ENCODE results near the gene TENM4.
A peak's percentile ranks its signal among the peaks of the same experiment; 100 is the strongest.

The TENM4 gene

DNA sequence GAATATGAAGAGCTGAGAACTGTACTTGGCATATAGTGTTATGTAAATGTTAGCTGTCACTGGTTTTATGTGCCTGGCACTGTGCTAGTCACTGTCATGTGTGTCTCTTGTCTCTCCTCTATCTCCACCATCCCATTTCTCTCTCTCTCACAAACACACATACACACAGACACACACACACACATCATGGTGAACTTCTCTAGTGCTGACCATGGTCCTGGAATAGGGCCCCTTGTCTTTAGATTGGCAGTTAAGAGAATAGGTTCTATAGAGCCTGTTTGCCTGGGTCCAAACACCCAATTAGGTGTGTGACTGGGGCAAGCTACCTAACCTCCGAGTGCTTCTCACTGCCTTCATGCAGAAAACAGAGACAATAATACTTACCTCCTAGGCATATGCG, 756.5 kb downstream of the TENM4 start:
- H2BK120ac ChIP-seq (ENCODE audit: low read depth, low read length), result no peak overlapping the region
- H4K91ac ChIP-seq (ENCODE audit: low read depth, low read length, poor library complexity), result no peak overlapping the region
- H3K4me1 ChIP-seq (ENCODE audit: control insufficient read depth in 2 of 2, insufficient read depth in 1 of 2, low read depth in 1 of 2, low read length in 2 of 2), result peaks cover under 1 to 6% of the 10 kb centered on the region in 2 donors
- no peak overlapping the region for H3K18ac ChIP-seq (ENCODE audit: low read length)
- H2AFZ ChIP-seq (ENCODE audit: low read length), result no peak overlapping the region
- no peak overlapping the region for H2BK15ac ChIP-seq (ENCODE audit: low read length)
- no peak overlapping the region for H2BK12ac ChIP-seq (ENCODE audit: low read length)
- no peak overlapping the region for H3K14ac ChIP-seq (ENCODE audit: low read length)
- DNase-seq (ENCODE audit: low spot score), result no peak
- no peaks in the 10 kb centered on the region for H3K9me3 ChIP-seq (replicated peaks in 1 of 2; ENCODE audit: control insufficient read depth in 2 of 2, insufficient read depth in 1 of 2, low read depth in 1 of 2, low read length in 2 of 2)
- H3K4me2 ChIP-seq (ENCODE audit: insufficient read depth, low read length, poor library complexity, severe bottlenecking), result no peak overlapping the region
- H3K4me3 ChIP-seq (ENCODE audit: low read length in 2 of 2), result no peak overlapping the region
- no peak overlapping the region for H3K23ac ChIP-seq (ENCODE audit: low read depth, low read length, poor library complexity)
- no CpG with 5 or more reads among the region's 2 CpGs for WGBS, 2 donors (ENCODE audit: extremely low coverage in 2 of 2, insufficient read length in 2 of 2, insufficient replicate concordance in 1 of 2)
- no peaks in the 10 kb centered on the region for H3K79me1 ChIP-seq (ENCODE audit: low read depth, low read length)
- no peak overlapping the region for H3K9ac ChIP-seq (ENCODE audit: low read depth, low read length, poor library complexity)
- H4K8ac ChIP-seq (ENCODE audit: low read depth, low read length), result no peak overlapping the region
- H3K36me3 ChIP-seq (replicated peaks in 1 of 2; ENCODE audit: control insufficient read depth in 2 of 2, insufficient read depth in 2 of 2, low read length in 2 of 2), result no peaks in the 10 kb centered on the region
- H2AK5ac ChIP-seq (ENCODE audit: low read depth, low read length), result no peak overlapping the region
- no peak overlapping the region for H3K27ac ChIP-seq (replicated peaks; ENCODE audit: low read length)
- H3K4ac ChIP-seq (ENCODE audit: low read length), result no peak overlapping the region
- H2BK5ac ChIP-seq (ENCODE audit: low read length), result no peak overlapping the region
- no peaks in the 10 kb centered on the region for H3K27me3 ChIP-seq (ENCODE audit: control insufficient read depth in 3 of 3, insufficient read depth in 3 of 3, low read depth in 1 of 3, low read length in 3 of 3)

DNA sequence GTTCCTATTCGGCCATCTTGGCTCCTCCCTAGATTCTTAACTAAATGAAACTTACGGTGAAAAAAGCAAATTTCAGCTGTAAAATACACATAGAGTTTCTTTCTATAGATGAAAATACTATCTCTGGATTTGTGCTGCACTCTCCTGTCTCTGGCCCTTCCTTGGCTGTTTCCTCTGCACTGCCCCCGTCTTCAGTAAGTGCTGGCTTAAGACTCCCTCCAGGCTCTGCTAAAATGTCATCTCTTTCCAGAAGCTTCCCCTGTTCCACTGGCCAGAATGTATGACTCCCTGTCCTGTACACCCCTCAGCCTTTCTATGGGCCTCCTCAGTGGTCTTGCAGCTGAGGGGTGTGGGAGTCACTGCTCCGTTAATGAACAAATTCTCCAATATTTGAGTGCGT, 757.1 kb downstream of the TENM4 start:
- no peak overlapping the region for H4K8ac ChIP-seq (ENCODE audit: low read depth, low read length)
- H3K4me2 ChIP-seq (ENCODE audit: insufficient read depth, low read length, poor library complexity, severe bottlenecking), result no peak overlapping the region
- no peak overlapping the region for H2BK12ac ChIP-seq (ENCODE audit: low read length)
- H3K9me3 ChIP-seq (replicated peaks in 1 of 2; ENCODE audit: control insufficient read depth in 2 of 2, insufficient read depth in 1 of 2, low read depth in 1 of 2, low read length in 2 of 2), result no peaks in the 10 kb centered on the region
- DNase-seq (ENCODE audit: low spot score), result no peak
- H3K14ac ChIP-seq (ENCODE audit: low read length), result no peak overlapping the region
- no peaks in the 10 kb centered on the region for H3K36me3 ChIP-seq (replicated peaks in 1 of 2; ENCODE audit: control insufficient read depth in 2 of 2, insufficient read depth in 2 of 2, low read length in 2 of 2)
- H3K27me3 ChIP-seq (ENCODE audit: control insufficient read depth in 3 of 3, insufficient read depth in 3 of 3, low read depth in 1 of 3, low read length in 3 of 3), result no peaks in the 10 kb centered on the region
- H3K9ac ChIP-seq (ENCODE audit: low read depth, low read length, poor library complexity), result no peak overlapping the region
- no peak overlapping the region for H3K4ac ChIP-seq (ENCODE audit: low read length)
- no peaks in the 10 kb centered on the region for H3K79me1 ChIP-seq (ENCODE audit: low read depth, low read length)
- no peak overlapping the region for H3K27ac ChIP-seq (replicated peaks; ENCODE audit: low read length)
- no peak overlapping the region for H3K4me3 ChIP-seq (ENCODE audit: low read length in 2 of 2)
- WGBS, 2 donors (ENCODE audit: extremely low coverage in 2 of 2, insufficient read length in 2 of 2, insufficient replicate concordance in 1 of 2), result no CpG with 5 or more reads among the region's 5 CpGs
- H3K23ac ChIP-seq (ENCODE audit: low read depth, low read length, poor library complexity), result no peak overlapping the region
- H2BK15ac ChIP-seq (ENCODE audit: low read length), result no peak overlapping the region
- peaks cover 0 to 5% of the 10 kb centered on the region in 2 donors for H3K4me1 ChIP-seq (ENCODE audit: control insufficient read depth in 2 of 2, insufficient read depth in 1 of 2, low read depth in 1 of 2, low read length in 2 of 2)
- H3K18ac ChIP-seq (ENCODE audit: low read length), result no peak overlapping the region
- no peak overlapping the region for H2AFZ ChIP-seq (ENCODE audit: low read length)
- no peak overlapping the region for H2BK120ac ChIP-seq (ENCODE audit: low read depth, low read length)
- H2BK5ac ChIP-seq (ENCODE audit: low read length), result no peak overlapping the region
- H4K91ac ChIP-seq (ENCODE audit: low read depth, low read length, poor library complexity), result no peak overlapping the region
- no peak overlapping the region for H2AK5ac ChIP-seq (ENCODE audit: low read depth, low read length)

DNA sequence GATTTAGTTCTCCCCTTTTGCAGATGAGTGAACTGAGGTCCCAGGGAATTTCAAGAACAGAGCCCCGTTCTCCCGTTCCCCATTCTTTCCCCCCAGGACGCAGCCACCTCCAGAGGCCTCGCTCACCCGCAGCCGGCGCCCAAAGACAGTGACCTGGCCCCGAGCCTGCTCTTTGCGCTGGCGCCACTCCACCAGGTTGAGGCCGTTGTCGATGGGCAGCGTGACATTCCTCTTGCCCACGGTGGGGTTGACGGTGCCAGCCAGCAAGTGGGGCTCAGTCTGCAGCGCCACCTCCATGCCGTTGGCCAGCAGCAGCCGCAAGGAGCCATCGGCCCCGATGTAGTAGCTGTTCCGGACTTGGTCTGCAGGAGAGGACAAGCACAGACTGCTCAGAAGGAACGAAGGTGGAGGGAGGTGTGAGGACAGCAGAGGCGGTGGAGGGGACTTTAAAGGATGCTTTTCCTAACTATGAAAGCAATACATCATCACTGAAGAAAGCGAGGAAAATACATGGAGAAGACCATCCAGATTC, 764.7 kb downstream of the TENM4 start:
- WGBS, 2 donors (ENCODE audit: extremely low coverage in 2 of 2, insufficient read length in 2 of 2, insufficient replicate concordance in 1 of 2), result no CpG with 5 or more reads among the region's 24 CpGs

DNA sequence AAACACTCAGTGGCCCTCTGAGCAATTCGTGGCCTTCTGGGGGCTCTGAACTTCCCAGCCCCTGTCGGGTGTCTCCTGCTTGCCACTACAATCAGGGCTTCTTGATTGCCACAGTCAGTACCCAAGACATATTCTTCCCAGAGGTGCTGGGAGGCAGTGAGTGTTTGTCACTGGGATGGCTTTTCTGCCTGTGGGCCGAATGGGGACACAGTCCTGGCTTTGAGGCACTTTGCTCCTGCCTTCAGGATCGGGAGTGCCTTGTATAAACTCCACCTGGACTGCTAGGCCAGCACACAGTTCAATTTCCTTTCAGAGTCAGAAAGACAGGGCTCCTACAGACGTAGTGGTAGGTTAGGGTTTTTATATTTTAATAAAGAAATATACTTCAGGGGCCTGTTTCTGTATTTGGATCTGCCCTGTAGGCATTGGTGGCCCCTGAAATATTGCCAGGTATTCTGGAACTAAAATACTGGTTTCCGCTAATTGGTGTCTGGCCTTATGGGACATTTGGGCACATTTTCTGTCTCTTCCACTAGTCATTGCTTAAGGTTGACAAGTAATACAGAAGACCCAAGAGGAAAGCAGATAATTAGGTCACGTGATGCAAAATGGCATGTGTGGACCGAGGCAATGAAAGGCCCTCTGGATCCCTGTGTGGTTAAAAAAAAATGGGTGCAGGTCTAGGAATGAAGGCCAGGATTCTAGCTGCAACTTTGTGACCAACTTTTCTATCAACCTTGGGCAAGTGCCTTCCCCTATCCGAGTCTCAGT, 767.8 kb downstream of the TENM4 start:
- Histone ChIP-seq H3K4me3 (ENCODE audit: low read length in 2 of 2) (no peak overlapping the region), H2AK5ac (ENCODE audit: low read depth, low read length) (no peak overlapping the region), H3K18ac (ENCODE audit: low read length) (no peak overlapping the region), H3K4ac (ENCODE audit: low read length) (no peak overlapping the region), H3K9me3 (replicated peaks in 1 of 2; ENCODE audit: control insufficient read depth in 2 of 2, insufficient read depth in 1 of 2, low read depth in 1 of 2, low read length in 2 of 2) (peaks cover 2 to 5% of the 10 kb centered on the region in 2 donors), H4K91ac (ENCODE audit: low read depth, low read length, poor library complexity) (no peak overlapping the region), H4K8ac (ENCODE audit: low read depth, low read length) (no peak overlapping the region), H3K4me1 (ENCODE audit: control insufficient read depth in 2 of 2, insufficient read depth in 1 of 2, low read depth in 1 of 2, low read length in 2 of 2) (peaks cover 0 to 2% of the 10 kb centered on the region in 2 donors), H3K79me1 (ENCODE audit: low read depth, low read length) (no peaks in the 10 kb centered on the region), H3K14ac (ENCODE audit: low read length) (no peak overlapping the region), H2BK5ac (ENCODE audit: low read length) (no peak overlapping the region), H3K27ac (replicated peaks; ENCODE audit: low read length) (no peak overlapping the region), H2BK120ac (ENCODE audit: low read depth, low read length) (no peak overlapping the region), H3K23ac (ENCODE audit: low read depth, low read length, poor library complexity) (no peak overlapping the region), H2AFZ (ENCODE audit: low read length) (no peak overlapping the region), H2BK12ac (ENCODE audit: low read length) (no peak overlapping the region), H3K9ac (ENCODE audit: low read depth, low read length, poor library complexity) (no peak overlapping the region), H3K36me3 (replicated peaks in 1 of 2; ENCODE audit: control insufficient read depth in 2 of 2, insufficient read depth in 2 of 2, low read length in 2 of 2) (peaks cover 10 to 29% of the 10 kb centered on the region in 2 donors), H3K4me2 (ENCODE audit: insufficient read depth, low read length, poor library complexity, severe bottlenecking) (no peak overlapping the region), H3K27me3 (ENCODE audit: control insufficient read depth in 3 of 3, insufficient read depth in 3 of 3, low read depth in 1 of 3, low read length in 3 of 3) (no peaks in the 10 kb centered on the region), H2BK15ac (ENCODE audit: low read length) (no peak overlapping the region)
- no peak for DNase-seq (ENCODE audit: low spot score)
- no CpG with 5 or more reads among the region's 9 CpGs for WGBS, 2 donors (ENCODE audit: extremely low coverage in 2 of 2, insufficient read length in 2 of 2, insufficient replicate concordance in 1 of 2)

More for the DNA sequence above, 764.7 kb downstream of the TENM4 start:
- no peak for DNase-seq (ENCODE audit: low spot score)
- Histone ChIP-seq H3K9me3 (replicated peaks in 1 of 2; ENCODE audit: control insufficient read depth in 2 of 2, insufficient read depth in 1 of 2, low read depth in 1 of 2, low read length in 2 of 2) (peaks cover 0 to 2% of the 10 kb centered on the region in 2 donors), H3K4me2 (ENCODE audit: insufficient read depth, low read length, poor library complexity, severe bottlenecking) (no peak overlapping the region), H2BK15ac (ENCODE audit: low read length) (no peak overlapping the region), H2BK120ac (ENCODE audit: low read depth, low read length) (no peak overlapping the region), H4K91ac (ENCODE audit: low read depth, low read length, poor library complexity) (no peak overlapping the region), H3K27ac (replicated peaks; ENCODE audit: low read length) (no peak overlapping the region), H3K9ac (ENCODE audit: low read depth, low read length, poor library complexity) (peak overlapping the region; percentile 60), H3K79me1 (ENCODE audit: low read depth, low read length) (no peaks in the 10 kb centered on the region), H2AK5ac (ENCODE audit: low read depth, low read length) (peak overlapping the region; percentile 92), H3K4me3 (ENCODE audit: low read length in 2 of 2) (peak overlapping the region in 1 of 2 donors; percentile 62), H2BK12ac (ENCODE audit: low read length) (peak overlapping the region; percentile 94), H3K18ac (ENCODE audit: low read length) (peak overlapping the region; percentile 83), H3K4me1 (ENCODE audit: control insufficient read depth in 2 of 2, insufficient read depth in 1 of 2, low read depth in 1 of 2, low read length in 2 of 2) (peaks cover 0 to 2% of the 10 kb centered on the region in 2 donors), H3K4ac (ENCODE audit: low read length) (peak overlapping the region; percentile 95), H3K36me3 (replicated peaks in 1 of 2; ENCODE audit: control insufficient read depth in 2 of 2, insufficient read depth in 2 of 2, low read length in 2 of 2) (peaks cover 0 to 5% of the 10 kb centered on the region in 2 donors), H2BK5ac (ENCODE audit: low read length) (peak overlapping the region; percentile 90), H2AFZ (ENCODE audit: low read length) (no peak overlapping the region), H4K8ac (ENCODE audit: low read depth, low read length) (no peak overlapping the region), H3K23ac (ENCODE audit: low read depth, low read length, poor library complexity) (peak overlapping the region; percentile 80), H3K27me3 (ENCODE audit: control insufficient read depth in 3 of 3, insufficient read depth in 3 of 3, low read depth in 1 of 3, low read length in 3 of 3) (no peaks in the 10 kb centered on the region), H3K14ac (ENCODE audit: low read length) (peak overlapping the region; percentile 94)
